ENCODE measurements around the gene TNRC6B.
A peak's percentile ranks its signal among the peaks of the same experiment; 100 is the strongest.
"Not testable (repeated sequence)": the region's sequence is repeated elsewhere in the genome, so short reads cannot be mapped to it uniquely, and the experiment has no call there.

The TNRC6B gene

GRCh38 chr22:40276996-40277823, 99.5 kb downstream of the TNRC6B start:
- DNase-seq (ENCODE audit: low read depth, low spot score): no peak

- DNase-seq (ENCODE audit: low read depth, low spot score): no peak
These were observed 101.3 kb downstream of the TNRC6B start for GRCh38 chr22:40279017-40279416.

- no peak for DNase-seq (ENCODE audit: low read depth, low spot score)
These were observed 104.0 kb downstream of the TNRC6B start for GRCh38 chr22:40281717-40282116.

GRCh38 chr22:40285513-40285912, 107.8 kb downstream of the TNRC6B start:
- DNase-seq (ENCODE audit: low read depth, low spot score): no peak

- DNase-seq (ENCODE audit: low read depth, low spot score): peak; percentile 39
These were observed 112.3 kb downstream of the TNRC6B start for GRCh38 chr22:40289991-40290459.

- no peak for DNase-seq (ENCODE audit: low read depth, low spot score)
These were observed 112.8 kb downstream of the TNRC6B start for GRCh38 chr22:40290516-40290915.

GRCh38 chr22:40294696-40295095, 117.0 kb downstream of the TNRC6B start:
- no peak for DNase-seq (ENCODE audit: low read depth, low spot score)

GRCh38 chr22:40300316-40300715, 122.6 kb downstream of the TNRC6B start:
- DNase-seq (ENCODE audit: low read depth, low spot score): no peak

GRCh38 chr22:40300884-40301672, 123.4 kb downstream of the TNRC6B start:
- DNase-seq (ENCODE audit: low read depth, low spot score): no peak

GRCh38 chr22:40302149-40302548, 124.4 kb downstream of the TNRC6B start:
- DNase-seq (ENCODE audit: low read depth, low spot score): no peak

- DNase-seq (ENCODE audit: low read depth, low spot score): no peak
These were observed 127.9 kb downstream of the TNRC6B start for GRCh38 chr22:40305625-40306024.

- DNase-seq (ENCODE audit: low read depth, low spot score): no peak
These were observed 131.4 kb downstream of the TNRC6B start for GRCh38 chr22:40308999-40309573.

- no peak for DNase-seq (ENCODE audit: low read depth, low spot score)
These were observed 131.9 kb downstream of the TNRC6B start for GRCh38 chr22:40309631-40310030.

- DNase-seq (ENCODE audit: low read depth, low spot score): no peak
These were observed 132.5 kb downstream of the TNRC6B start for GRCh38 chr22:40310081-40310767.

GRCh38 chr22:40310768-40311120, 133.0 kb downstream of the TNRC6B start:
- no peak for DNase-seq (ENCODE audit: low read depth, low spot score)

- not testable (repeated sequence) for DNase-seq (ENCODE audit: low read depth, low spot score)
These were observed 133.9 kb downstream of the TNRC6B start for GRCh38 chr22:40311646-40312045.

GRCh38 chr22:40312050-40312449, 134.3 kb downstream of the TNRC6B start:
- no peak for DNase-seq (ENCODE audit: low read depth, low spot score)

GRCh38 chr22:40313007-40313406, 135.3 kb downstream of the TNRC6B start:
- no peak for DNase-seq (ENCODE audit: low read depth, low spot score)

GRCh38 chr22:40314041-40314440, 136.3 kb downstream of the TNRC6B start:
- DNase-seq (ENCODE audit: low read depth, low spot score): no peak

- no peak for DNase-seq (ENCODE audit: low read depth, low spot score)
These were observed 143.0 kb downstream of the TNRC6B start for GRCh38 chr22:40320687-40321086.

- no peak for DNase-seq (ENCODE audit: low read depth, low spot score)
These were observed 144.3 kb downstream of the TNRC6B start for GRCh38 chr22:40322021-40322420.

Measured in activated CD4-positive, CD25-positive, alpha-beta regulatory T cell treated with anti-CD3 and anti-CD28 coated beads, Interleukin-2, amount 50 U/mL, for 16 hours (primary cell).